Frontal cortex (tissue), 4 donors: Measurements from ENCODE around the gene SYNC. TPM values are rescaled to one million over a fixed set of nuclear protein-coding genes. Genes with fewer than 3 reads are reported as not detected.
"Not testable (repeated sequence)": the region's sequence is repeated elsewhere in the genome, so short reads cannot be mapped to it uniquely, and the experiment has no call there.

ENCODE experiments used
- DNase-seq, 2 donors: peaks; one replicate each; pipeline ENCODE4 v3.0.0; 2012; ENCODE audit warnings: low spot score in 2 of 2
- FAIRE-seq: peaks from 2 replicates; lab custom pipeline; 2012; peaks lifted over from hg19 to GRCh38; lab: Jason Lieb, UNC
- total RNA-seq: library from RNA; depleted of rRNA; stranded (reverse); fragments of >200 nt; gene quantifications from one replicate; pipeline ENCODE4 v1.2.3, GENCODE V29; 2014
- donor health status: control.
- donor health status: control.
- donor health status: control.

The SYNC gene
- total RNA-seq, 1 donor from 2014 or later: 3.7 TPM

DNA sequence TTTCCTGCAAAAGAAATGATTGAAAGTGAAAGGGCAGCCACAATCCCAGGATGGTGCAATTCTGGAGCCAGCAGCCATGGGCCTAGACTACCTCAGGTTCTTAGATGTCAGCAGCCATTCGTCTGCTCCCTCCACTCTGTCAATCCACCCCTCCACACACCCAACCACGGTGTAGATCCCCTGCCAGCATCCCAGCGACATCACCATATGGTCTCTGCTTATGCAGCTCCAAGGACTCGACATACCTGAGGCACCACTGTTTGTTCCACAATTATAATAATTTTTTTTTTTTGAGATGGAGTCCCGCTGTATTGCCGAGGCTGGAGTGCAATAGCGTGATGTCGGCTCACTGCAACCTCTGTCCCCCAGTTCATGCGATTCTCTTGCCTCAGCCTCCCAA is 6.5 kb downstream of the SYNC start:
- no peak for DNase-seq
- FAIRE-seq: no peak

DNA sequence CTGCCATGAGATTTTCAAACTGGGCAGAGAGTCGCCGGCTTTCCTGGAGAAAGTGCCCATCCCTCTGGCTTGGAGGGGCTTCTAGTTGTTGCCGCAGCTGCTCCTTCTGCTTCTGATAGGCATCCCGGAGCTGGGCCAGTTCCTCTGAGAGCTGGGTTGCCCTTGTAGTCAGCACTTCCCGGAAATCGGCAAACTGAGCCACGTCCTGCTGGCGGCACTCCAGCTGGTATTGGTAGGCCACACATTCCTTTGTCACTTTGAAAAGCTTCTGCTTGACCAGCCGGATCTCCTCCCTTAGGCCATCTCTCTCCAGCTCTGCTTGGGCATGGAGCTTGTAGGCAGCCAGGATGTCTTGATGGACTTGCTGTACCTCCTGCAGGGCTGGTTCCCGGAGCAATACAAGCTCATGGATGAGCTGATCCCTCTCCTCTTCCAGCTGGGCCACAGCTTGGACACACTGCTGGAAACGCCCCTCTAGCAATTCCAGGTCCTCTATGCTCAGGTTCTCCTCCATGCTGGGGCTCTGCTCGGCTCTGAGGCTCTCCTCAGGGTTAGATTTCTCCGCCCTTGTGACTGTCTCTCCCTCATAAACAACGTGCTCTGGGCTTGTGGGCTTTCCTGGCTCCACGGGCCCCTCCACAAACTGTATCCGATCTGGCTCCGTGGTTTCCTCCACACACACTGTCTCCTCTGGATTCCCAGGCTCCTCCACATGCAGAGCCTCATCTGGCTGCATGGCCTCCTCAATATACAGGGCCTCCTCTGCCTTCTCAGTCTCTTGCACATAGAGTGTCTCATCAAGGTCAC is 7.3 kb downstream of the SYNC start:
- FAIRE-seq (no peak), DNase-seq (no peak)

DNA sequence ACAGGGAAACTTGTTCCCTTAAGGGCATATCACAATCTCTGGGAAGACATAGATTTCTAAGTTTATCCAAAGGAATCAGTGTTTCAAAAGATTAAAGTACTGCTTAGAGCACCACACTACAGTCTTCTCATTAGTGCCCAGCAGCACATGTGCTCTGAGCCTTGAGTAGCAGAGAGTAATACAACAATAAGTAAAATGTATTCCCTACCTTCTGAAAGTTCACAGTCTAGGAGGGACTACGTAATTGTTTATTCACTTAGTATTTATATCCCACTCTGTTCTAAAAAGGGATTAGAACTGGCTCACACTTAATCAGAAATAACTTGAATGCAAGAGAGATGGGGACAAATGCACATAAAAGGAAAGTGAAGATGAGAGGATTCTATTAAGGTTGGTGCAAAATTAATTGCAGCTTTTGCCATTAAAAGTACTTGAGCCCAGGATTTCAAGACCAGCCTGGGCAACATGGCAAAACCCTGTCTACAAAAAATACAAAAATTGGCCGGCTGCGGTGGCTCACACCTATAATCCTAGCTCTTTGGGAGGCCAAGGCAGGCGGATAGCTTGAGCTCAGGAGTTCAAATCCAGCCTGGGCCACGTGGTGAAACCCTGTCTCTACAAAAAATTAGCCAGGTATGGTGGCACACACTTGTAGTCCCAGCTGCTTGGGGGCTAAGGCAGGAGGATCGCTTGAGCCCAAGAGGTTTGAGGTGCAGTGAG is 9.0 kb downstream of the SYNC start:
- DNase-seq (no peak), FAIRE-seq (no peak)

DNA sequence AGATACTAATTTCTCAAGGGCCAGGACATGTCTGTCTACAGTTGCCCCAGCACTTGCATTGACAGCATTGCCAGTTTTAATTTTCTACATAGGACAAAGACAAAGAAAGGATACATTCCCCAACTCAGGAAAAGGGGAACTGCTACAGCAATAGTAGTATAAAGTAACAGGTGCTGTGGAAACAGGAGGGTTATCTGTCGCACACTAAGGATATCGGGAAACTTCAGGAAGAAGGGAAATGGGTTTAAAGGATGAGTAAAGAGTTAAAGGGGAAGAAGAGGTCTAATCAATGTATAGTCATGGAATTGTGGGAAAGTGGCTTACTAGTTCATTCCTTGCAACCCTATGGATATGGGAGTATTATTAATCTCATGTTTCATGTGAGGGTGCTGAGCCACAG is 16.2 kb downstream of the SYNC start:
- DNase-seq (no peak), FAIRE-seq (no peak)

DNA sequence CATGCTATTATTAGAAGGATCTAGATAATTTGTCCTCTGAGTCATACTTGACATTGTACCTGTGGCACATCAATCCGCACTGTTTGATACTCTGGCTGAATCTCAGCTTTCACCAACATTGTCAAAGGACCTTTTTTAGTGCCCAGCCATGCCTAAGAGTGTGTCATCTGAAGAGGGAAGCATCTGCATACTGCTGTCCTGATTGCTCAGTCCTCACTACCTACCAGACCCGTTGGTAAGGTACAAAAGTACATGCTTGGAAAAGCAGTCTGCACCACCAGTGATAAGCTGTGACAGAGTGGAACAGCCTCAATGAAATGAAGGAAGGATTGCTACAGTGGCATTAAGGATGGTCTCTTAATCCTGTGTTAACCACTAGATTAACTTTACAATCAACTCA is 17.1 kb downstream of the SYNC start:
- FAIRE-seq: no peak
- no peak for DNase-seq

DNA sequence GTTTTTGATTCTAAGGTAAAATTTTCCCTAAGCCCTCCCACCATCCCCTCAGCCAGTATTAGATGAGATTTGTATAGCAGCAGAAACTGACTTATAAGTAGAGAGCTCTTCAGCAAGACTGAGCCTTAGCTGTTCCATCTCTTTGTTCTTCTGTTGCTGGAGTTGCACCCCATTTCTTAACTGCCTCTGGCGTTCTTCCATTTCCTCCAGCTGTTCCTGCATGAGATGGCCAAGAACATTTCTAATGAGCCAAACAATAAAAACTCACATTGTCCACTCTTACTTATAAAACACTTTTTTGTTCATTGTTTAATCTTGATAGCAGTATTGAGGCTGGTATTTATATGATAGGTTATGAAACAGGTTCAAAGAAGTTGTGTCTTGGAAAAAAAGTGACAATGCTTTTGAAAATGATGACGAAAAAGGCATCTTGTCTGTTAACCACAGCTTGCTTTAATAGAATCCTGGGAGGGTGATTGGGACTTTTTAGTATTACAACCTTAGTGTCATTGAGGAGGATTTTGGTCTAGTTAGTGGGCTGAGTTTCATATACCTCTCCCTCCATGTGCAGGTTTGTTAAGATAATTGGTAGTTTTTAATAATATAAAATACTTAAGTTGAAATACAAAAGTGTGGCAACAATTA is 18.3 kb downstream of the SYNC start:
- FAIRE-seq (no peak), DNase-seq (no peak)

DNA sequence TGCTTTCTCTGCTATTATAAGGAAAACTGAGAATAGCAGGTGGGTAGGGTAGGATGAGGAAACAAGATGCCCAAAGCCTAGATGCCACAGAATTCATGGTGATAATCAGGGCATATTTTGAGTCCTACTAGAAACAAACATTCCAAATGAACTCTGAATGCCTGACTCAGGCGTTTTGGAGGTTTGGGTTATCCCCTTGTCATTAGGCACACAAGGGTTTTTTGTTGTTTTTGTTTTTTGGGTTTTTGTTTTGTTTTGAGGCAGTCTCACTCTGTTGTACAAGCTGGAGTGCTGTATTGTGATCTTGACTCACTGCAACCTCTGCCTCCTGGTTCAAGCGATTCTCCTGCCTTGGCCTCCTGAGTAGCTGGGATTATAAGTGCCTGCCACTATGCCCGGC is 19.2 kb downstream of the SYNC start:
- FAIRE-seq (no peak), DNase-seq (no peak)

DNA sequence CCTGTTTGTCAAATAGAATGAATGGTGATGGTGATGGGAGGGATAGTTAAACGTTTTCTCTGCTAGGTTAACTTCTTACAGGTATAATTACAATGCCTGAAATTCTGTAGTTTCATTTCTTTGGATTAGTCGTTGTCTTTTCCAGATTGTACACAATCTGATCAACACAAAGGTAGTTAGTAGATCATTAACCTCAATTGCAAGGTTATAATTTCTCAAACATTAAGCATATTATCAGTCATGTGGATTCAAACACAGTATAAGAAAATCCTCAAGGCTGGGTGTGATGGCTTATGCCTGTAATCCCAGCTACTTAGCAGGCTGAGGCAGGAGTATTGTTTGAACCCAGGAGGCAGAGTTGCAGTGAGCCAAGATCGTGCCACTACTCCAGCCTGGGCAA is 20.6 kb downstream of the SYNC start:
- no peak for FAIRE-seq
- no peak for DNase-seq

DNA sequence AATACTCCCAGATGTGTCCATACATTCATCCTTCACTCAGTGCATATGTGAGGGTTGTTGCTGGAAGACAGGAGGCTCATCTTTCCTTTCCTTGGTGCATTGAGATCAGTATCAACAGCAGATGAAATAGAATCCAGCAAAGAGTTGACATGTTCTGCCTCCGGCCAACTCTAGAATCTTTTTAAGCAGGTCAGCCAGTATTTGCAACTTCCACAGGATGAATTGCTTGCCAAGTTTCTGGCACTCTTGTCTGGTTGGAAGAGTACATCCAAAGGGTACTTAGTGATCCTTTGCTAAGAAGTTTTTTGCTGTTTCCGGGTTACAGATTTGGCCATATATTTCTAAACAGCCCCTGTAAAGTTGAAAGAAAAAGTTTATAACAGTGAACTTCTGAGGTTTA is 21.1 kb downstream of the SYNC start:
- no peak for DNase-seq
- FAIRE-seq: no peak

DNA sequence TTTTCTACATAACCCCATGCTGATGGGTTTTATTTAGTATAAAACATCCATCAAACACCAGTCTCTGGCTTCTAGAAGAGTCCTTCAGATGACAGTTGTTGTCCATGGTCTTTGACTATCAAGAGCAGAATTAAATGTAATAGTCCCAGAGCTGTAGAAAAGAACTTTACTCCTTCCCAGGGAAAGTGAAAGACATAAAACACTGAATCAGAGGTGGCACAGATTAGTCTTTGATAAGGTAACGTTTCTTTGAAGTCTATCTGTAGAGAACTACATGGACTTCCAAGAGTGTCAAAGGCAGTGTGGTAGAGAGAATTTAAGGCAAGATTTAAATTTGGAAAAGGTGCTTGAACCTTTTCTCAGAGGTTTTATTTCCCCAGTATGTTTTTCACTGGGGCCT is 21.9 kb downstream of the SYNC start:
- FAIRE-seq (no peak), DNase-seq (no peak)

DNA sequence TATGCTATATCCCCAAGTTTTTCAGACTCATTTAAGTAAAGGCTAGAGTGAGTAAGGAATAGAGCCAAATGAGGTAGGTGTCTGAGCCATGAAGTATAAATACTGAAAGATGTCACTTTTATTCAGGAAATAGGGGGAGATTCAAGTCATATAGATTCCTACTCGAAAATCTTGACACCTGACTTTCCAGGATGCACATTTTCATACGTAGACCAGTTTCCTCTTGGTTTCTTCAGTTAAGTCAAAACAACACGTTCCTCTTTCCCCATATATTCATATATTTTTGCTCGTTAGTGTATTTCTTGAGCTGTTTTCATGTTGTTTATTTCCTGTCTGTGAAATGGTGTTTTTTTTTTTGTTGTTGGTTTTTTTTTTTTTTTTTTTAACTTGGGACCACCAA is 22.6 kb downstream of the SYNC start:
- not testable (repeated sequence) for DNase-seq, FAIRE-seq

DNA sequence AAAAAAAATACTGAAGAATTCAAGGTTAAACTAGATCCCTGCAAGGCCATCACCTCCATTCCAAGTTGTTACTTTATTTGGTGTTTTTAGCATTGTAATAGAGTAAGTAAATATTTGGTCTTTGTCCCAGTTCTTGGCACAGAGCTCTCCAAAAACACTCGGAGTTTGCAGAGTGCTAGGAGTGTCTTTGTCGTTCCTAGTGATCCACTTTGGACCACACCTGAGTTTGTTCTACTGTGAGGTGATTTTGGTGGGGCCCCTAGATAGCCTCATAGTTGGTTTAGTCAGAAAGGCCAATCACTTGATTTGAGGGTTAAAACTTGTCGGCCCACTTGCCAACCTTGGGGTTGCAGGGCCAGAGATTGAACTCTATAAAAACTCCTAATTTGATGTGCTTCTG is 25.6 kb downstream of the SYNC start:
- FAIRE-seq (no peak), DNase-seq (no peak)

DNA sequence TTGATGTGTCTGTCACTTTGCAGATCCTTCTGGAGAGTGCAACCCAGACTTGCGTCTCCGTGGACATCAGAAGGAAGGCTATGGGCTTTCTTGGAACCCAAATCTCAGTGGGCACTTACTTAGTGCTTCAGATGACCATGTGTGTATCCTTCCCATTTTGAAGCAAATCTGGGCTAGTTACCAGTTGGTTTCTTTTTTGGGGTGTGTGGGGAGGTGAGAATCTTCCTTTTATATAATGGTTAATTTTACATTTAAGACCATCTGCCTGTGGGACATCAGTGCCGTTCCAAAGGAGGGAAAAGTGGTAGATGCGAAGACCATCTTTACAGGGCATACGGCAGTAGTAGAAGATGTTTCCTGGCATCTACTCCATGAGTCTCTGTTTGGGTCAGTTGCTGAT is 33.9 kb downstream of the SYNC start:
- FAIRE-seq: not testable (repeated sequence)

DNA sequence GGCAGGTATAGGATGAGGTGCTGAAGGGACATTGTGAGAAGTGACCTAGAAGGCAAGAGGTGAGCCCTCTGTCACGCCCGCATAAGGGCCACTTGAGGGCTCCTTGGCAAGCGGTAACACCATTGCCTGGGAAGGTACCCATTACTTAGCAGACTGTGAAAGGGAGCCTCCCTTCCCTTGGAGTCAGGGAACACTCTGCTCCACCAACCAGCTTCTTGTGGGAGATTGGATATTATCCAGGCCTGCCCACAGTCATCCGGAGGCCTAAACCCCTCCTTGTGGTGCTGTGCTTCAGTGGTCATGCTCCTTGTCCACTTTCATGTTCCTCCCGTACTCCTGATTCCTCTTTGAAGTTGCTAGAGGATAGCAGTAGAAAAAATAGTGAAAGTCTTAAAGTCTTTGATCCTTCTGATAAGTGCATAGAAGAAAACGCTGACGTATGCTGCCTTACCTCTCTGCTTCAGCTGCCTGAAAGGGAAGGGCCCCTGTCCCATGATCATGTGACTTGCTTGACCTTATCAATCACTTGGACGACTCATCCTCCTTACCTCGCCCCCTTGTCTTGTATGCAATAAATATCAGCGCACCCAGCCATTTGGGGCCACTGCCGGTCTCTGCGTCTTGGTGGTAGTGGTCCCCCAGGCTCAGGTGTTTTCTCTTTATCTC is 35.5 kb downstream of the SYNC start:
- DNase-seq: no peak
- FAIRE-seq: no peak

More for the DNA sequence above, 33.9 kb downstream of the SYNC start:
- not testable (repeated sequence) for DNase-seq

DNA sequence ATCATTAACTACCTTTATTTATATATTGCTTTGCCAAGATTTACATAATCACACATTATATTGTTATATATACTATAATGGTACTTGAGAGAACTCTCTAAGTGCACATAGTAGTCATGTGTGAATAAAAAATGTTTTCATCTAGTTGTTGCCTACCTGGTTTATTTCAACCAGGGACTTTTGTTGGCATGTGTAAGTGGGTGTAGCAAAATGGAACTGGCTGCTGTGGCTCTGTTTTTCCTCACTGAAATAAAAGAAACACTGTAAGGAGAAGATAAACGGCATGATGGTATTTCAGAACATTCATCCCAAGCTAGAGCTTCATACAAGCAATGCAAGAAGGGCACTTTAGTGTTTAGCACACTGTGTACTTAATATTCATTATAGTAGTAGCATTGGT is 36.7 kb downstream of the SYNC start:
- DNase-seq (no peak), FAIRE-seq (no peak)

DNA sequence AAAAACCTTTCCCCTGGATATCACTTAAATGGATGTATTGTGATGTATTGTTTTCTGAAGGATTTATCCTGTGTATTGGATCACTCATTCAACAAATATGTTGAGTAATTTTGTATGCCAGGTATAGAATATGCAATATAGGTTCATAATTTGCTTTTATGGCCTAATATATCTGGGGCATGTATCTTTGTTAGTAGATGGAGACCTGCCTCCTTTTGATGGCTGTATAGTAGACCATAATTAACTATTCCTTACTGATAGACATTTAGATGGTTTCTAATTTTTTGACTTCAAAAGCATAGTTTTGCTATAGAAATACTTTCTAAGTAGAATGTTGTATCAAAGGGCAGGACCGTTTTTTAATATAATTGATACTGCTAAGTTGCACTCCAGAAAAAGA is 43.0 kb downstream of the SYNC start:
- FAIRE-seq (no peak), DNase-seq (no peak)

DNA sequence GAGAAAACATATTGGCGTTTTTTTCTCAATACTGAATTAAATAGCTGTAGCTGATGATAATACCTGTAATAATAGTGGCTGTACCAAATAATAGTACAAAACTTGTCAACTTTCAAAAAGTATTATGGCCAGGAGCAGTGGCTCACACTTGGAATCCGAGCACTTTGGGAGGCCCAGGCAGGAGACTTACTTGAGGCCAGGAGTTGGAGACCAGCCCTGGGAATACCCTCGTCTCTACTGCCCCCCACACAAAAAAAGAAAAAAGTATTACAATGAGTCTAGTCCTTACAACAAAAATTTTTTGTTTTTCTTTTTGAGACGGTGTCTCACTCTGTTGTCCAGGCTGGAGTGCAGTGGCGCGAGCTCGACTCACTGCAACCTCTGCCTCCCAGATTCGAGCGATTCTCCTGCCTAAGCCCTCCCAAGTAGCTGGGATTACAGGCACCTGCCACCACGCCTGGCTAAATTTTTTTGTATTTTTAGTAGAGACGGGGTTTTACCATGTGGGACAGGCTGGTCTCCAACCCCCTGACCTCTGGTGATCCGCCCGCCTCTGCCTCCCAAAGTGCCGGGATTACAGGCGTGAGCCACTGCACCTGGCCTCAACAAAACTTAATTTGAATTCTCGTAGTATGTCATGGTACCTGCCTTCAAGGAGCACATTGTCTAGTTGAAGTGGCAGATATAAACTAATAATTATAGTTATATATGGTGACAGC is 50.2 kb downstream of the SYNC start:
- no peak for DNase-seq
- FAIRE-seq: no peak

DNA sequence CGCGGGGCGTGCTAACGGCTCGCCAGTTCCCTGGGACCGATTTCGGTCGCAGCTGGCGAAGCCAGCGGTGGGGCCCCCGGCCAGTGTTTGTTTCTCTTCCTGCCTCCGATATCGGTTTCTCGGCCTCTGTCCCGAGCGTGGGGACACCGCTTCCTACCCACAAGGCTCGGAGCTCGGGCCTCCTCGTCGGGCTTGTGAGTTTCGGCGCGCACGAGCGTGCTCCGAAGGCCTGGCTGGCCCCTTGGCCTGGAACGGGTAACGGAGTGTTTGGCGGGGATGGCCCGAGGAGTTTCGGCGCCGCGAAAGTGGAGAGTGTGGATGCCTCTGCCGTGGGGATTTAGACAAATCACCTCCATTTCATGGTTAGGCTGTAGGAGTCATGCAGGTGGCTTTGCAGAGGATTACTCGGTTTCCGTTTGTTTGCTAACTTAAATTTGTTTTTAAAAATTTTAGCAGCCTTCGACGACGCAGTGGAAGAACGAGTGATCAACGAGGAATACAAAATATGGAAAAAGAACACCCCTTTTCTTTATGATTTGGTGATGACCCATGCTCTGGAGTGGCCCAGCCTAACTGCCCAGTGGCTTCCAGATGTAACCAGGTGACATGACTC is 51.0 kb downstream of the SYNC start:
- DNase-seq: no peak
- no peak for FAIRE-seq

DNA sequence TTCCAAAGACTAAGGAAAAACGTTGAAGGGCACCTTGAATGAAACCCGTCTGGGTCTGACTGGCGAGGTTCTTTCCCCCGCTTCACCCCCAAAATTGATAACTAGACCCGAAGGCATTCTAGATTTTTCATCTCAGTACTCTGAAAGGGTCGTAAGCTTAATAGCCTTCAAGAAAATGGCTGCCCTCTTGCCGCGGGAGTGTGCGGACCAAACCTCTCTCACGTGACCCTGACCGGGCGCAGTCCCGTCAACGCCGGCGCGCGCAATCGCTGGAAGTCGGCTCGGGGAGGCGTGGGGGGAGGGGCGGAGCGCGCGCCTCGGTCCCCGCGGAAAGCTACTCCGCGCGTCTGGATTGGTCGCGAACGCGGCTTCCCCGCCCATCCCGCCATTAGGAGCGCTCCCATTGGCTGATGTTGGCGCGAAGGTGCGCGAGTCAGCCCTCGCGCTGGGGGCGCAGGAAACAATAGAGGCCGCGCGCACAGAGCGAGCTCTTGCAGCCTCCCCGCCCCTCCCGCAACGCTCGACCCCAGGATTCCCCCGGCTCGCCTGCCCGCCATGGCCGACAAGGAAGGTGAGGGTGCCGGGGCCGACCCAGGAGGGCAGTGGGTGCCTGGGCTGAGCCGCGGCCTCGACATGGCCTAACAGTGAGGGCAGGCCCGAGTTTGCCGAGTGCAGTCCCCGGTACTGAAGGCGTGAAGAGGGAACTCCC is 51.7 kb downstream of the SYNC start, which contains the start of gene RBBP4:
RBBP4 (plus strand) TSS at position 457 of the 709 bp plus-strand sequence; CDS start at position 556, 99 bp downstream.
- peak; percentile 94 to 95 for DNase-seq
- no peak for FAIRE-seq
